Measurements from ENCODE around the gene KIF6. TPM values are rescaled to one million over a fixed set of nuclear protein-coding genes. Genes with fewer than 3 reads are reported as not detected.

KIF6 gene
- total and polyA plus RNA-seq, 2 of the 8 experiments (the other 6 are each of a cell fraction or from before 2014, with no cell fraction given): 0.53 to 0.65 TPM

DNA sequence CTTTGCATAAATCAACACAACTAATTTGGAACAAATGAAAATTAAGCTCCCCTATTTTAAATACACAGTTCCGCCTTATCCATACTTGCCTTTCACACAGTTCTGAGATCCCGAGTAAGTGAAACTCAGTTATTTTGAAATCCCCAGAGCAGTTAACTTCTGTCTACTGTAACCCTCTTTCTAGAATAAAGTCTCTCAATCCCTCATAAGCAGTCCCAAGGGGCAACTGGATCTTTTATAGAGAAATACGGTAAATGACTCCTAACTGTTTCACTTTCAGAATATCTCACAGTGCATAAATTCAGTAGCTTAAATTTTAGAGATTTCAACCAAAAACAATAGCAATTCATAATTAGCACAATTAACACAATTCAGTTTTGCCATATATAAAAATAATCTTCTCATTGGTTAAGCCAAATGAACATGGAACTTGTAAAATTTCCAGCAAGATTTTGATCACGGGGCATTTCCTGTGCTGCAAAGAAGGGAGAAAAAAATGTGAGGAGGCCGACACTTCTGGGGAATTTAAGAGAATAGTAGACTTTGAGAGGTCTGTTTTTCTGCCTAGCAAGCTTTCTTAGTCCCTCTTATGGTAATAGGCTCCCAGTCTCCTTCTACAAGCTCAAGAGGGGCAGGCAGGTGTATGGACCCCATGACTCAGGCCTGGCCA, 78.3 kb downstream of the KIF6 start:
- no peak overlapping the region; the same call in 1 of the 2 replicates for H2AFZ ChIP-seq (ENCODE audit: low read length)

More for the DNA sequence above, 78.3 kb downstream of the KIF6 start:
- H3K79me2 ChIP-seq (ENCODE audit: control insufficient read depth in 1 of 2, insufficient read depth in 2 of 2, low read length in 2 of 2): no peaks in the 10 kb centered on the region
- no peaks in the 10 kb centered on the region for H3K9me3 ChIP-seq (ENCODE audit: insufficient read depth in 2 of 2, low read depth in 1 of 2, low read length in 1 of 2)
- WGBS, 2 experiments (ENCODE audit: extremely low coverage in 1 of 2, insufficient coverage in 1 of 2, insufficient read length in 1 of 2, insufficient replicate concordance in 2 of 2, low coverage in 1 of 2, low lambda C conversion rate in 2 of 2, missing lambda C conversion rate in 1 of 2): 92% methylated on average over 5 of the region's 5 CpGs; no CpG with 5 or more reads in 1 of the 2 experiments
- no peak overlapping the region for H3K14ac ChIP-seq (ENCODE audit: insufficient read length)
- H4K20me1 ChIP-seq (replicated peaks in 1 of 2; ENCODE audit: control insufficient read depth in 1 of 2, insufficient read depth in 2 of 2, low read length in 2 of 2): no peaks in the 10 kb centered on the region
- H3K4ac ChIP-seq (replicated peaks; ENCODE audit: insufficient read length, low read depth, low read length): no peak overlapping the region
- no peak overlapping the region for H2BK5ac ChIP-seq (ENCODE audit: low read depth, low read length)
- H3K36me3 ChIP-seq (ENCODE audit: control insufficient read depth in 2 of 4, insufficient read depth in 4 of 4, low read length in 3 of 4): no peaks in the 10 kb centered on the region
- DNase-seq (ENCODE audit: low read depth in 1 of 2, low spot score in 2 of 2) (no peak), FAIRE-seq (no peak)
- no peak overlapping the region for H3K4me2 ChIP-seq (ENCODE audit: insufficient read depth in 1 of 2, low read depth in 2 of 2, low read length in 2 of 2)
- no peaks in the 10 kb centered on the region for H3K79me1 ChIP-seq (ENCODE audit: low read depth, low read length)
- H3K4me3 ChIP-seq (ENCODE audit: extremely low read depth in 1 of 4, insufficient read depth in 2 of 4, low read depth in 3 of 4, low read length in 4 of 4): no peak overlapping the region
- H3K23me2 ChIP-seq (ENCODE audit: low read depth, low read length): no peaks in the 10 kb centered on the region
- peaks cover 0 to 3% (median 1%) of the 10 kb centered on the region in 4 experiments; a peak in 2 of 7 replicates for H3K4me1 ChIP-seq (replicated peaks in 1 of 4; ENCODE audit: control insufficient read depth in 3 of 4, insufficient read depth in 4 of 4, low read length in 3 of 4)
- H3K27me3 ChIP-seq (replicated peaks in 1 of 4; ENCODE audit: control insufficient read depth in 3 of 4, extremely low read depth in 1 of 4, insufficient read depth in 3 of 4, low read length in 3 of 4): no peaks in the 10 kb centered on the region
- H2BK20ac ChIP-seq (ENCODE audit: low read length): no peak overlapping the region
- H3K27ac ChIP-seq (ENCODE audit: low read depth, low read length): no peak overlapping the region
- no peak overlapping the region for H3K9ac ChIP-seq (replicated peaks in 1 of 4; ENCODE audit: extremely low read depth in 1 of 4, low read depth in 3 of 4, low read length in 3 of 4)
- H3K23ac ChIP-seq (ENCODE audit: insufficient read length): no peak overlapping the region
- no peak overlapping the region for H4K91ac ChIP-seq (replicated peaks; ENCODE audit: insufficient read length, low read length)
- no peak overlapping the region for H4K8ac ChIP-seq (ENCODE audit: extremely low read depth, insufficient read depth, low read length)
- H3K18ac ChIP-seq (ENCODE audit: extremely low read depth, low read length): no peak overlapping the region
- H2BK120ac ChIP-seq (replicated peaks; ENCODE audit: low read depth, low read length): no peak overlapping the region
- no peak overlapping the region for H3K56ac ChIP-seq (replicated peaks; ENCODE audit: insufficient read length, low read depth, low read length)
- no peak for TF ChIP-seq PHF8 (conservative IDR thresholded peaks at IDR 0.05; ENCODE audit: low read depth, low read length)
- TF ChIP-seq GABPA (IDR thresholded peaks at IDR 0.05; ENCODE audit: borderline replicate concordance, insufficient read depth, low read length): no peak
- no peak for TF ChIP-seq SAP30 (IDR thresholded peaks at IDR 0.05; ENCODE audit: insufficient read depth, insufficient replicate concordance, low read length)
- no peak for TF ChIP-seq ASH2L (IDR thresholded peaks at IDR 0.05; ENCODE audit: low read length)
- ChIA-PET CTCF (ENCODE audit: partially characterized antibody) (interaction anchor here (0.9 to 1.1 kb wide), 2 partner anchors 258 to 278 kb away, joined by 3 read pairs; no protein-coding TSS in a partner anchor), POLR2A (ENCODE audit: partially characterized antibody) (interaction anchor here (0.7 kb wide), 1 partner anchor 40 kb away, joined by 3 read pairs; no protein-coding TSS in a partner anchor)
- no peak overlapping the region for H2BK12ac ChIP-seq (ENCODE audit: low read depth, low read length)
- H2AK5ac ChIP-seq (ENCODE audit: low read depth, low read length): no peak overlapping the region
- H4K5ac ChIP-seq (ENCODE audit: insufficient read length, low read depth, low read length): no peak overlapping the region
- H2BK15ac ChIP-seq (ENCODE audit: low read length): no peak overlapping the region

Measured in H1 (cell line).